ENCODE measurements around the gene NTM. TPM values are rescaled to one million over a fixed set of nuclear protein-coding genes. Genes with fewer than 3 reads are reported as not detected.

NTM gene
- total RNA-seq, 2 donors from 2014 or later: 1.7 to 3.6 TPM

- Histone ChIP-seq H3K4me3 (ENCODE audit: low read length) (no peak overlapping the region), H3K9me3 (ENCODE audit: control insufficient read depth, low read length) (no peaks in the 10 kb centered on the region), H3K4me1 (ENCODE audit: control insufficient read depth, insufficient read depth, low read length) (no peaks in the 10 kb centered on the region), H3K9ac (ENCODE audit: extremely low read depth, low read length, poor library complexity, severe bottlenecking) (no peak overlapping the region), H3K27ac (ENCODE audit: low read depth, low read length) (no peak overlapping the region), H3K27me3 (ENCODE audit: control insufficient read depth, insufficient read depth, low read length, poor library complexity, severe bottlenecking) (no peaks in the 10 kb centered on the region), H3K36me3 (ENCODE audit: control insufficient read depth, insufficient read depth, low read length) (no peaks in the 10 kb centered on the region)
- H3K27ac Mint-ChIP-seq: no peak overlapping the region
- H3K4me3 Mint-ChIP-seq: no peak overlapping the region
- H3K4me1 Mint-ChIP-seq: no peaks in the 10 kb centered on the region
- DNase-seq: no peak
- no peaks in the 10 kb centered on the region for H3K36me3 Mint-ChIP-seq (ENCODE audit: low read depth)
- peaks cover 5% of the 10 kb centered on the region for H3K27me3 Mint-ChIP-seq (ENCODE audit: insufficient read depth)
- H3K9me3 Mint-ChIP-seq: no peaks in the 10 kb centered on the region
- TF ChIP-seq, protein P1, sequence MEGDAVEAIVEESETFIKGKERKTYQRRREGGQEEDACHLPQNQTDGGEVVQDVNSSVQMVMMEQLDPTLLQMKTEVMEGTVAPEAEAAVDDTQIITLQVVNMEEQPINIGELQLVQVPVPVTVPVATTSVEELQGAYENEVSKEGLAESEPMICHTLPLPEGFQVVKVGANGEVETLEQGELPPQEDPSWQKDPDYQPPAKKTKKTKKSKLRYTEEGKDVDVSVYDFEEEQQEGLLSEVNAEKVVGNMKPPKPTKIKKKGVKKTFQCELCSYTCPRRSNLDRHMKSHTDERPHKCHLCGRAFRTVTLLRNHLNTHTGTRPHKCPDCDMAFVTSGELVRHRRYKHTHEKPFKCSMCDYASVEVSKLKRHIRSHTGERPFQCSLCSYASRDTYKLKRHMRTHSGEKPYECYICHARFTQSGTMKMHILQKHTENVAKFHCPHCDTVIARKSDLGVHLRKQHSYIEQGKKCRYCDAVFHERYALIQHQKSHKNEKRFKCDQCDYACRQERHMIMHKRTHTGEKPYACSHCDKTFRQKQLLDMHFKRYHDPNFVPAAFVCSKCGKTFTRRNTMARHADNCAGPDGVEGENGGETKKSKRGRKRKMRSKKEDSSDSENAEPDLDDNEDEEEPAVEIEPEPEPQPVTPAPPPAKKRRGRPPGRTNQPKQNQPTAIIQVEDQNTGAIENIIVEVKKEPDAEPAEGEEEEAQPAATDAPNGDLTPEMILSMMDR (conservative IDR thresholded peaks at IDR 0.05): no peak
Measured at GRCh38 chr11:132047167-132047566, 676.8 kb downstream of the NTM start.

GRCh38 chr11:132048040-132048439 is 677.6 kb downstream of the NTM start:
- Mint-ChIP-seq H3K27ac (no peak overlapping the region), H3K27me3 (ENCODE audit: insufficient read depth) (peaks cover 5% of the 10 kb centered on the region), H3K9me3 (no peaks in the 10 kb centered on the region), H3K36me3 (ENCODE audit: low read depth) (no peaks in the 10 kb centered on the region), H3K4me1 (no peaks in the 10 kb centered on the region), H3K4me3 (no peak overlapping the region)
- Histone ChIP-seq H3K4me3 (ENCODE audit: low read length) (no peak overlapping the region), H3K27ac (ENCODE audit: low read depth, low read length) (no peak overlapping the region), H3K4me1 (ENCODE audit: control insufficient read depth, insufficient read depth, low read length) (no peaks in the 10 kb centered on the region), H3K27me3 (ENCODE audit: control insufficient read depth, insufficient read depth, low read length, poor library complexity, severe bottlenecking) (no peaks in the 10 kb centered on the region), H3K36me3 (ENCODE audit: control insufficient read depth, insufficient read depth, low read length) (no peaks in the 10 kb centered on the region), H3K9me3 (ENCODE audit: control insufficient read depth, low read length) (no peaks in the 10 kb centered on the region), H3K9ac (ENCODE audit: extremely low read depth, low read length, poor library complexity, severe bottlenecking) (no peak overlapping the region)
- TF ChIP-seq, protein P1 (conservative IDR thresholded peaks at IDR 0.05): no peak
- DNase-seq: no peak
- WGBS, 2 experiments (ENCODE audit: insufficient coverage in 1 of 2, insufficient read length in 1 of 2): 87 to 98% methylated on average over 3 to 4 of the region's 4 CpGs

- 89 to 100% methylated on average over 3 to 4 of the region's 4 CpGs for WGBS, 2 experiments (ENCODE audit: insufficient coverage in 1 of 2, insufficient read length in 1 of 2)
- Histone ChIP-seq H3K4me1 (ENCODE audit: control insufficient read depth, insufficient read depth, low read length) (no peaks in the 10 kb centered on the region), H3K9ac (ENCODE audit: extremely low read depth, low read length, poor library complexity, severe bottlenecking) (no peak overlapping the region), H3K9me3 (ENCODE audit: control insufficient read depth, low read length) (no peaks in the 10 kb centered on the region), H3K4me3 (ENCODE audit: low read length) (no peak overlapping the region), H3K27me3 (ENCODE audit: control insufficient read depth, insufficient read depth, low read length, poor library complexity, severe bottlenecking) (no peaks in the 10 kb centered on the region), H3K36me3 (ENCODE audit: control insufficient read depth, insufficient read depth, low read length) (no peaks in the 10 kb centered on the region), H3K27ac (ENCODE audit: low read depth, low read length) (no peak overlapping the region)
- H3K4me1 Mint-ChIP-seq: no peaks in the 10 kb centered on the region
- no peaks in the 10 kb centered on the region for H3K9me3 Mint-ChIP-seq
- TF ChIP-seq, protein P1 (conservative IDR thresholded peaks at IDR 0.05): no peak
- no peak for DNase-seq
- no peaks in the 10 kb centered on the region for H3K36me3 Mint-ChIP-seq (ENCODE audit: low read depth)
- no peak overlapping the region for H3K27ac Mint-ChIP-seq
- H3K4me3 Mint-ChIP-seq: no peak overlapping the region
- H3K27me3 Mint-ChIP-seq (ENCODE audit: insufficient read depth): peaks cover 5% of the 10 kb centered on the region
Measured at GRCh38 chr11:132049205-132049604, 678.8 kb downstream of the NTM start.
